ENCODE results near the gene GPR108. TPM values are rescaled to one million over a fixed set of nuclear protein-coding genes. Genes with fewer than 3 reads are reported as not detected.

The GPR108 gene
- total and polyA plus RNA-seq, 12 donors, result 61.8 to 193 (median 123) TPM

GRCh38 chr19:6721138-6721474 is 16.3 kb downstream of the GPR108 start:
- no peak for DNase-seq
- H3K4me1 ChIP-seq (replicated peaks in 1 of 2), result peaks cover 44 to 54% of the 10 kb centered on the region in 2 donors
- no peaks in the 10 kb centered on the region for H3K27me3 ChIP-seq
- intact Hi-C loops (cut with DNase I), result no loop called here
- H3K4me3 ChIP-seq, result no peak overlapping the region
- H3K9me3 ChIP-seq (replicated peaks in 1 of 3), result no peaks in the 10 kb centered on the region
- H3K27ac ChIP-seq, result peak overlapping the region; percentile 65 to 84 (median 72)
- TF ChIP-seq CTCF (IDR thresholded peaks at IDR 0.05) (no peak), POLR2A (IDR thresholded peaks at IDR 0.05) (no peak)
- H3K36me3 ChIP-seq (replicated peaks in 1 of 2), result peaks cover 0 to 14% of the 10 kb centered on the region in 2 donors

GRCh38 chr19:6720369-6721137 is 16.8 kb downstream of the GPR108 start, which contains the start of gene C3:
C3 (minus strand) TSS chr19:6720650; CDS start chr19:6720589, 61 bp downstream.
- Histone ChIP-seq H3K36me3 (replicated peaks in 1 of 2) (peaks cover 0 to 18% of the 10 kb centered on the region in 2 donors), H3K9me3 (replicated peaks in 1 of 3) (no peaks in the 10 kb centered on the region), H3K27me3 (no peaks in the 10 kb centered on the region), H3K4me3 (peak within 1 kb of the TSS in 3 of 4 donors; percentile 10 to 58 (median 33)), H3K4me1 (replicated peaks in 1 of 2) (peaks cover 44 to 50% of the 10 kb centered on the region in 2 donors), H3K27ac (peak within 1 kb of the TSS; percentile 65 to 84 (median 72))
- intact Hi-C loops (cut with DNase I), result no loop called here
- DNase-seq, result peak; percentile 77 to 97 (median 92)
- TF ChIP-seq POLR2A (IDR thresholded peaks at IDR 0.05), result peak; percentile 82 to 89
- TF ChIP-seq CTCF (IDR thresholded peaks at IDR 0.05), result no peak
- 17 to 43% (median 27%) methylated on average over 4 of the region's 4 CpGs for WGBS, 4 donors

GRCh38 chr19:6719992-6720368 is 17.4 kb downstream of the GPR108 start:
- no peak for DNase-seq
- Histone ChIP-seq H3K27me3 (no peaks in the 10 kb centered on the region), H3K4me1 (replicated peaks in 1 of 2) (peaks cover 38 to 44% of the 10 kb centered on the region in 2 donors), H3K27ac (peak overlapping the region in 3 of 5 donors; percentile 60 to 74 (median 71)), H3K9me3 (replicated peaks in 1 of 3) (no peaks in the 10 kb centered on the region), H3K4me3 (peak overlapping the region in 3 of 4 donors; percentile 10 to 58 (median 33)), H3K36me3 (replicated peaks in 1 of 2) (peaks cover 0 to 18% of the 10 kb centered on the region in 2 donors)
- WGBS, 4 donors, result 71 to 91% (median 84%) methylated on average over 3 of the region's 3 CpGs
- intact Hi-C loops (cut with DNase I), result no loop called here
- TF ChIP-seq POLR2A (IDR thresholded peaks at IDR 0.05) (no peak), CTCF (IDR thresholded peaks at IDR 0.05) (no peak)

GRCh38 chr19:6719540-6719861 is 17.9 kb downstream of the GPR108 start:
- 61 to 92% (median 76%) methylated on average over 5 to 6 of the region's 6 CpGs for WGBS, 4 donors
- Histone ChIP-seq H3K4me3 (peak overlapping the region in 3 of 4 donors; percentile 10 to 58 (median 33)), H3K9me3 (replicated peaks in 1 of 3) (no peaks in the 10 kb centered on the region), H3K36me3 (replicated peaks in 1 of 2) (peaks cover 0 to 18% of the 10 kb centered on the region in 2 donors), H3K27ac (peak overlapping the region in 4 of 5 donors; percentile 36 to 71 (median 49)), H3K27me3 (no peaks in the 10 kb centered on the region), H3K4me1 (replicated peaks in 1 of 2) (peaks cover 36 to 39% of the 10 kb centered on the region in 2 donors)
- TF ChIP-seq CTCF (IDR thresholded peaks at IDR 0.05) (no peak), POLR2A (IDR thresholded peaks at IDR 0.05) (no peak)
- intact Hi-C loops (cut with DNase I), result no loop called here
- DNase-seq, result no peak

Data from adrenal gland (tissue), 12 donors.